HEK293 (cell line): ENCODE data around the gene PAEP.

Source experiments
- CTCF ChIA-PET: fragments of 350-600 bp; formaldehyde crosslinking; extraction: SDS; loops from one replicate; lab custom pipeline; 2021; ENCODE audit warnings: antibody characterized with exemption; lab: Yijun Ruan, JAX
- POLR2A ChIA-PET: fragments of 300-600 bp; formaldehyde crosslinking; extraction: SDS; loops from one replicate; lab custom pipeline; 2020; ENCODE audit warnings: antibody characterized with exemption, inconsistent platforms; lab: Yijun Ruan, JAX
- H3K27ac ChIP-seq: fragments of 200-500 bp; sonication (Bioruptor generic); 2 replicates; pipeline ENCODE4 v1.5.1; 2014; ENCODE audit warnings: low read depth, low read length, control low read depth, inconsistent platforms; ENCODE audit errors: extremely low read depth
- H3K36me3 ChIP-seq, 2 experiments: fragments of 200-500 bp in 1 of 2; sonication (Bioruptor generic) in 1 of 2; 1 replicate in 1 of 2; 2 replicates in 1 of 2; pipeline ENCODE4 v1.5.1; 2014 to 2017; ENCODE audit warnings: inconsistent platforms in 2 of 2, low read length in 2 of 2; ENCODE audit not compliant: control insufficient read depth in 2 of 2, insufficient read depth in 1 of 2
- H3K4me1 ChIP-seq: fragments of 200-500 bp; sonication (Bioruptor generic); 2 replicates; pipeline ENCODE4 v1.5.1; 2014; ENCODE audit warnings: mild to moderate bottlenecking, low read length, inconsistent platforms; ENCODE audit not compliant: control insufficient read depth, insufficient read depth
- H3K4me3 ChIP-seq: 2 replicates; pipeline ENCODE4 v1.5.1; 2011; ENCODE audit warnings: low read depth, mild to moderate bottlenecking, control low read depth, low read length, moderate library complexity
- H3K9me3 ChIP-seq: fragments of 200-500 bp; sonication (Bioruptor generic); 2 replicates; pipeline ENCODE4 v1.5.1; 2014; ENCODE audit warnings: low read depth, low read length, inconsistent platforms; ENCODE audit not compliant: control insufficient read depth, insufficient read depth
- AEBP2 ChIP-seq: fragments of 450-650 bp; formaldehyde crosslinking; IDR thresholded peaks from 2 replicates; pipeline ENCODE4 v1.5.1; 2016; ENCODE audit warnings: missing biosample characterization, missing genetic modification characterization, borderline replicate concordance
- GLI2 ChIP-seq: fragments of 450-650 bp; formaldehyde crosslinking; IDR thresholded peaks from 2 replicates; pipeline ENCODE4; 2017; ENCODE audit warnings: missing biosample characterization, missing genetic modification characterization, low read depth, borderline replicate concordance
- GLIS1 ChIP-seq: fragments of 450-650 bp; formaldehyde crosslinking; IDR thresholded peaks from 2 replicates; pipeline ENCODE4 v1.5.1; 2016; ENCODE audit warnings: missing biosample characterization, missing genetic modification characterization
- KLF1 ChIP-seq: fragments of 450-650 bp; formaldehyde crosslinking; IDR thresholded peaks from 2 replicates; pipeline ENCODE4 v1.5.1; 2016; ENCODE audit warnings: missing biosample characterization, missing genetic modification characterization
- OSR2 ChIP-seq: fragments of 450-650 bp; formaldehyde crosslinking; IDR thresholded peaks from 2 replicates; pipeline ENCODE4 v1.5.1; 2016; ENCODE audit warnings: missing biosample characterization, missing genetic modification characterization
- SP3 ChIP-seq: fragments of 450-650 bp; formaldehyde crosslinking; IDR thresholded peaks from 2 replicates; pipeline ENCODE4 v1.5.1; 2016; ENCODE audit warnings: missing biosample characterization, missing genetic modification characterization
- ZBTB44 ChIP-seq: fragments of 450-650 bp; IDR thresholded peaks from 2 replicates; pipeline ENCODE4 v1.5.1; 2018; ENCODE audit warnings: missing biosample characterization, mild to moderate bottlenecking, missing genetic modification characterization
- ZNF211 ChIP-seq: fragments of 450-650 bp; formaldehyde crosslinking; IDR thresholded peaks from 2 replicates; pipeline ENCODE4 v1.5.1; 2016; ENCODE audit warnings: low read depth, missing biosample characterization, missing genetic modification characterization
- ZNF280C ChIP-seq: fragments of 450-650 bp; formaldehyde crosslinking; IDR thresholded peaks from 2 replicates; pipeline ENCODE4 v1.5.1; 2016; ENCODE audit warnings: missing biosample characterization, missing genetic modification characterization
- ZNF473 ChIP-seq: fragments of 450-650 bp; formaldehyde crosslinking; IDR thresholded peaks from 2 replicates; pipeline ENCODE4 v1.5.1; 2017; ENCODE audit warnings: missing biosample characterization, missing genetic modification characterization
- ZNF521 ChIP-seq: fragments of 450-650 bp; formaldehyde crosslinking; IDR thresholded peaks from 2 replicates; pipeline ENCODE4 v1.5.1; 2017; ENCODE audit warnings: missing biosample characterization, mild to moderate bottlenecking, missing genetic modification characterization
- ZNF530 ChIP-seq: fragments of 450-650 bp; formaldehyde crosslinking; IDR thresholded peaks from 2 replicates; pipeline ENCODE4 v1.5.1; 2016; ENCODE audit warnings: low read depth, missing biosample characterization, missing genetic modification characterization
- ZNF558 ChIP-seq: fragments of 450-650 bp; formaldehyde crosslinking; IDR thresholded peaks from 2 replicates; pipeline ENCODE4 v1.5.1; 2016; ENCODE audit warnings: missing biosample characterization, missing genetic modification characterization
- ZNF571 ChIP-seq: fragments of 450-650 bp; formaldehyde crosslinking; IDR thresholded peaks from 2 replicates; pipeline ENCODE4 v1.5.0; 2017; ENCODE audit warnings: missing biosample characterization, missing genetic modification characterization
- ZNF768 ChIP-seq: fragments of 450-650 bp; formaldehyde crosslinking; IDR thresholded peaks from 2 replicates; pipeline ENCODE4 v1.5.1; 2018; ENCODE audit warnings: missing biosample characterization, mild to moderate bottlenecking, missing genetic modification characterization
- ZNF776 ChIP-seq: fragments of 450-650 bp; formaldehyde crosslinking; IDR thresholded peaks from 2 replicates; pipeline ENCODE4 v1.5.0; 2017; ENCODE audit warnings: missing biosample characterization, missing genetic modification characterization, borderline replicate concordance
- ZNF791 ChIP-seq: fragments of 450-650 bp; formaldehyde crosslinking; IDR thresholded peaks from 2 replicates; pipeline ENCODE4 v1.5.1; 2016; ENCODE audit warnings: missing biosample characterization, missing genetic modification characterization
- ZSCAN5A ChIP-seq: fragments of 450-650 bp; formaldehyde crosslinking; IDR thresholded peaks from 2 replicates; pipeline ENCODE4 v1.5.1; 2016; ENCODE audit warnings: missing biosample characterization, missing genetic modification characterization

The PAEP gene

GRCh38 chr9:135582966-135583687 is 21.6 kb downstream of the PAEP start:
- Histone ChIP-seq H3K27ac (no peak overlapping the region), H3K9me3 (no peaks in the 10 kb centered on the region), H3K4me1 (no peaks in the 10 kb centered on the region), H3K36me3 (no peaks in the 10 kb centered on the region)
- ChIA-PET POLR2A (no interaction called here), CTCF (interaction anchor here (1.2 kb wide), 1 partner anchor 20 kb away, joined by 4 read pairs; no protein-coding TSS in a partner anchor)
- TF ChIP-seq ZNF521, result no peak
- TF ChIP-seq GLIS1, result 0 out of 2 replicates have a peak, but pooled peaks have one; percentile 11
- TF ChIP-seq, all 188 proteins: peak for 1
- no peak overlapping the region for H3K4me3 ChIP-seq

- TF ChIP-seq OSR2 (tag by site-specific recombination) (no peak), ZNF791 (tag by site-specific recombination) (no peak), KLF1 (tag by site-specific recombination) (0 out of 2 replicates have a peak, but pooled peaks have one; percentile 13), ZNF473 (tag by site-specific recombination) (no peak)
- CTCF ChIA-PET, result no interaction called here
- Histone ChIP-seq H3K4me1 (no peaks in the 10 kb centered on the region), H3K4me3 (no peak overlapping the region), H3K9me3 (no peaks in the 10 kb centered on the region), H3K36me3 (no peaks in the 10 kb centered on the region), H3K27ac (no peak overlapping the region)
- POLR2A ChIA-PET, result no interaction called here
Observed at GRCh38 chr9:135583688-135584011, 22.1 kb downstream of the PAEP start.

GRCh38 chr9:135584371-135584770 is 22.8 kb downstream of the PAEP start:
- TF ChIP-seq ZNF558 (tag by site-specific recombination), result no peak
- no peak for TF ChIP-seq SP3 (tag by site-specific recombination)
- TF ChIP-seq ZNF768 (tag by site-specific recombination), result no peak
- TF ChIP-seq ZNF280C, result no peak
- no peak for TF ChIP-seq ZNF791 (tag by site-specific recombination)
- no peak for TF ChIP-seq GLI2
- no peak for TF ChIP-seq ZBTB44
- TF ChIP-seq ZNF776, result no peak
- no peak for TF ChIP-seq ZNF530 (tag by site-specific recombination)
- no peak for TF ChIP-seq ZNF571 (tag by site-specific recombination)
- TF ChIP-seq ZSCAN5A (tag by site-specific recombination), result no peak
- TF ChIP-seq AEBP2 (tag by site-specific recombination), result no peak
- TF ChIP-seq ZNF211 (tag by site-specific recombination), result no peak
- CTCF ChIA-PET, result no interaction called here
- no peaks in the 10 kb centered on the region for H3K9me3 ChIP-seq
- POLR2A ChIA-PET, result no interaction called here
- no peak overlapping the region for H3K4me3 ChIP-seq
- no peak overlapping the region for H3K27ac ChIP-seq
- H3K36me3 ChIP-seq, result no peaks in the 10 kb centered on the region
- no peaks in the 10 kb centered on the region for H3K4me1 ChIP-seq
